ENCODE measurements around the gene NMNAT3.

DNA sequence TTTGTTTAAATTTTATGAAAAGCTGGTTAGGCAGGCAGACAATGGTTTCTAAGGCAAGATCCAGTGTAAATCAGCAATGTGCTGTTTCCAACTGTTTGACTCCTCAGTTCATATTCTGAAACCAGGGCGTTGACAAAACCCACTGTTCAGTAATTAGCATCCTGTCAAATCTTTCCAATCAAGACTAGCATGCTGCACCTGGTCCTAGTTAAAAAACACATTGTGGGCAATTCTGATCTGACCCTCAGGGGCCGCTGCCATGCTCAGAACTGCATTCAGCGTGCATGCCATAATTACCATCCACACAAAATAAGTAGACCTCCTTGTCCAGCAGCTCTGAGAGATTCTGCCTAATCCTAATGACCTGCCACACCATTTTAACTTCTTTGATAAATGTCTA is 117.4 kb downstream of the NMNAT3 start:
- TF ChIP-seq, protein P1, sequence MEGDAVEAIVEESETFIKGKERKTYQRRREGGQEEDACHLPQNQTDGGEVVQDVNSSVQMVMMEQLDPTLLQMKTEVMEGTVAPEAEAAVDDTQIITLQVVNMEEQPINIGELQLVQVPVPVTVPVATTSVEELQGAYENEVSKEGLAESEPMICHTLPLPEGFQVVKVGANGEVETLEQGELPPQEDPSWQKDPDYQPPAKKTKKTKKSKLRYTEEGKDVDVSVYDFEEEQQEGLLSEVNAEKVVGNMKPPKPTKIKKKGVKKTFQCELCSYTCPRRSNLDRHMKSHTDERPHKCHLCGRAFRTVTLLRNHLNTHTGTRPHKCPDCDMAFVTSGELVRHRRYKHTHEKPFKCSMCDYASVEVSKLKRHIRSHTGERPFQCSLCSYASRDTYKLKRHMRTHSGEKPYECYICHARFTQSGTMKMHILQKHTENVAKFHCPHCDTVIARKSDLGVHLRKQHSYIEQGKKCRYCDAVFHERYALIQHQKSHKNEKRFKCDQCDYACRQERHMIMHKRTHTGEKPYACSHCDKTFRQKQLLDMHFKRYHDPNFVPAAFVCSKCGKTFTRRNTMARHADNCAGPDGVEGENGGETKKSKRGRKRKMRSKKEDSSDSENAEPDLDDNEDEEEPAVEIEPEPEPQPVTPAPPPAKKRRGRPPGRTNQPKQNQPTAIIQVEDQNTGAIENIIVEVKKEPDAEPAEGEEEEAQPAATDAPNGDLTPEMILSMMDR (IDR thresholded peaks at IDR 0.05), result no peak
- TF ChIP-seq POLR2A (IDR thresholded peaks at IDR 0.05), result no peak

Measured in Peyer's patch (tissue), 4 donors.